Measurements from ENCODE around the gene MST1R.
"Not testable (repeated sequence)": the region's sequence is repeated elsewhere in the genome, so short reads cannot be mapped to it uniquely, and the experiment has no call there.

MST1R gene

DNA sequence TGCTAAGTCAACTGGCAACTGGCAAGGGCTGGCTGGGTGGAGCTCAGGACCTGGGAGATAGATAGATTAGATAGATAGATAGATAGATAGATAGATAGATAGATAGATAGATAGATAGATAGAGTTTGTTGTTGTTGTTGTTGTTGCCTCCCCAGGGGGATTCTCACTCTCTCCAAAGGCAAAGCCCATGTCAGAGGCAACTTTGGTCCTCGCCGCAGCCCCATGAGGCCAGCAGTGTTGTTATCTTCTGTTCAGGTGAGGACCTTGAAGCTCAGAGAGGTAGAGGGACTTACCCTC, 7.4 kb upstream of the MST1R start:
- no peak for DNase-seq

DNA sequence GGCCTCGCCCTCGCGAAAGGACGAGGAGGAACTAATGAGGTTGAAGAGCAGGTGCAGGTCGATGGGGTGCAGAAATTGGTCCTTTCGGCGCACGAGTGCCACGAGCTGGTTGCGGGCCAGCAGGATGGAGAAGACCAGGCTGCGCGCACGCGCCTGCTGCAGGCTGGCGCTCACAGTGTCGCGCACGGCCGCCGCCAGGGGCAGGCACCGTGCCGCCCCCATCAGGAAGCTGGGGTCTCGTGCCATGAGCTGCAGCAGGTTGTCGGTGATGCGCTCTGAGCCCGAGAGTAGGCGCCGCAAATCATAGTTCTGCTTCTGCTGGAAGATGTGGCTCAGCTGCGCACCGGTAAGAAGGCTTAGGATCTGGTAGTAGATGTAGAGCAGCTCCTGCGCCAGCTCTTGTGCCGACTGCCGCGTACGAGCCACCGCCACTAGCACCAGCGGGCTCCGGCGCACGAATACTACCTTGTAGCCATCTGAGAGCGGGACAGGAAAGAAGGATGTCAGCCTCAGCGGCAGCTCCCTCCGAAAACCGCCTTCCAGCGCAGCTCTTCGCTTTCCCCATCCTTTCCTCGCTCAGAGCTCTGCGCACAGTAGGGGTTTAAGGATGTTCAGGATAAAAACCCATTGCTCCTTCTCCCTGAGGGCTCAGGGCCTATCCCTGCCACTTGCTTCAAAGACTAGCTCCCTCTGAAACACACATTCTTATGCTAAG, 6.9 kb upstream of the MST1R start:
- DNase-seq, result no peak

DNA sequence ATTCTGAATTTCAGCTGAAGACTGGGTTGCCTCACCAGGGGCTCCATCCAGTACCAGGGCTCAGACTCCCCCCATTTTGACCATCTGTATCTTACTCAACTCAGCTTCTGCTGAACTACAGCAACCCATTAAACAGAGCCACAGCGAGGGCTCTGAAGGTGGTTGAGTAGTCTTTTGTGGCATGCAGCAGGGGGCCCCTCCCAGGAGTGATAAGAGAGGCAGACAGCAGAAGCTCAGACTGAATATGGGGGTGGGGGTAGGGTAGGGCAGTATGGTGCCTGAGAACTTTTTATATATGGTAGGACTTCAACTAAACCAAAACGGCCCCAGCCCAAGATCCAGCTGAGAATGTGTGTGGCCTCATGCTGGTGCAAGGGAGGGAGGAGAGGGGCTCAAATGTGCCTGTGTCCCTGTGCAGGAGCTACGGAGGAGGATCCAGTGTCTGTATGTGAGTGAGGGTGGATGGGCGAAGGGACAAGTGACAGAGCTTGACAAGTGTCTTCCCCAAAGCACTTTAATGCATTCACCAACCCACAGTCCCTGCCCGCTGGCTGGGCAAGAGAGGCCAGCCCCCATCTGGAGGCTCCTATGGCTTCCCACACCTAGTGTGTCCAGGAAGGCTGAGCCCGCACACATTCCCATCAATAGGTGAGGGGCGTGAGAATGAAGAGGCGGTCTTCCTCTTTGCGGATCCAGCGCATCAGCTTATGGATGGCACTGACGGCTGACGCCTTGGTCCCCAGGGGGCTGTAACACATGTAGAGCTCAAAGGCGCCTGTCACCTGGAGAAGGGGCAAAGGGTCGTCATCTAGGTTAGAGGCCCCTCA, 4.9 kb upstream of the MST1R start:
- DNase-seq, result no peak

DNA sequence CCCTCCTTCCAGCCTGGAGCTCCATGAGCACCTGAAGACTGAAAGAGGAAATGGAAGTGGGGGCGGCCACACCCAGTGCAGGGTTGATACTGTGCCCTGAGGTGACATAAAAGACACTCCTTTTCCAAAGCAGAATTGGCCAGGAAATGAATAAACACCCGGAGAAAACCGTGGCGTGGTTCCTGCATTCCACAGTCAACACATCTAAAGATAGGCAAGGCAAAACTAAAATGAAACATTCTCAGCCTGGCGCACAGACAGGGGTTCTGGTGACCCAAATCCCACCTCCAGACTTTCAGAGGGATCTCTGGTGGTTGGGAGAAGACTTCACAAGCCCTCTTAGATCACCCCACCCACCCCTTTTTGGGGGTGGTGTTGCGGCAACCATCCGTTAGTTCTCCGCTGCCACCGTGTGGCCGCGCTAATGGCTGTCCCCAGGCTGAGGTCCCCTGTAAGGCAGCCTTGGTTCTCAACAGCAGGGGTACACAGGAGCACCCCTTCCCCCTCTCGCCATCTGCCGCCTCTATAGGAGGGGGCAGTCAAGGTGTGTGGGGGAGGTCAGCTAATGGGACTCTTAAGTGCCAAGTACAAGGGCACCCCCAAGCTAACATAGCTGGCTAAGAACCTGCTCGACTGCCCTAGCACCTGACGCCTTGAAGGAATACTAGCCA, 2.5 kb upstream of the MST1R start:
- peak; percentile 45 for DNase-seq

DNA sequence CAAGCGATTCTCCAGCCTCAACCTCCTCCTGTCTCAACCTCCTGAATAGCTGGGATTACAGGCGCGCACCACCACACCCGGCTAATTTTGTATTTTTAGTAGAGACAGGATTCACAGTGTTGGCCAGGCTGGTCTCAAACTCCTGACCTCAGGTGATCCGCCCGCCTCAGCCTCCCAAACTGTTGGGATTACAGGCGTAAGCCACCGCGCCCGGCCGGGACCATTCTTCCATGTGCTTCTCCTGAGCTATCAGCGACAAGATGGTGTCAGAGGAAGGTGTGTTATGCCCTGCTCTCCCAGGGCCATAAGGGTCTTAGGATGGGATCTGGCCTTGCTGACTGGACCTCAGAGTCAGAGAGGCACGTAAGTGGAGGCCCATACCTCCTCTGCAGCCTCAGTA, 775 bp upstream of the MST1R start:
- DNase-seq, result not testable (repeated sequence)

DNA sequence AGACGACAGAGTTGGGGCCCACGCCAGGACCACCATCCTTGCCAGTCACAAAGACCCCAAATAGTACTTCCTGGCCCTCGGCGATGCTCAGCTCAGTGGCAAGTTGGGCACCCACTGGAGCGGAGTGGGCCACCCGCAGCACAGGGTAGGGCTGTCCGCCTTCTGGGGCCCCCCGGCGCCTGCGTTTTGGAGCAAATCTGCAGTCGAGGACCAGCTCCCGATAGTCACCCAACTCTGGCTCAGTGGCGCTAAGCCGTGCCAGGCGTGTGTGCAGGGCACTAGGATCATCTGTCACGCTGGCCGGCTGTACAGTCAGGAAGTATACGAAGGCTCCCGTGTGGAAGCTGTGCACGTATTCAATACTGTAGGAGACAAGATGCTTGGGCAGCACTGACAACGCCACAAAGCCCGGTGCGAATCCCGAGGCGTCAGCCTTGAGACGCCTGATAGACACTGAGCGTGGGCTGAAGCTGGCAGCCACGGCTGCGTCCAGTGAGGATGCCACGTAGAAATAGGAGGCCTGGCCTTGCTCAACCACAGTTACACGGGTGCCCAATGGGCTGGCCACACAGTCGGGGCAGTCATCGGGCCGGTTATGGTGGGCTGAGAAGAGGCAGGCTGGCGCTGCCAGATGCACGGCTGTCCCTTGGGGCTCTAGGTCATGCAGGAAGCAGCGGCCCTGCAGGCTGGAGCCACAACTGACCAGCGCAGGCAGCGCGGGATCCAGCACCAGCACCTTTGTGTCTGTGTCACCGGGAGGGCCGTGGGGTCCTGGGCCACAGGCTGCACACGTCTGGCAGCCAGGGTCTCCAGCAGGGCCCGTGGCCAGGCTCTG, 945 bp downstream of the MST1R start:
- DNase-seq, result no peak

DNA sequence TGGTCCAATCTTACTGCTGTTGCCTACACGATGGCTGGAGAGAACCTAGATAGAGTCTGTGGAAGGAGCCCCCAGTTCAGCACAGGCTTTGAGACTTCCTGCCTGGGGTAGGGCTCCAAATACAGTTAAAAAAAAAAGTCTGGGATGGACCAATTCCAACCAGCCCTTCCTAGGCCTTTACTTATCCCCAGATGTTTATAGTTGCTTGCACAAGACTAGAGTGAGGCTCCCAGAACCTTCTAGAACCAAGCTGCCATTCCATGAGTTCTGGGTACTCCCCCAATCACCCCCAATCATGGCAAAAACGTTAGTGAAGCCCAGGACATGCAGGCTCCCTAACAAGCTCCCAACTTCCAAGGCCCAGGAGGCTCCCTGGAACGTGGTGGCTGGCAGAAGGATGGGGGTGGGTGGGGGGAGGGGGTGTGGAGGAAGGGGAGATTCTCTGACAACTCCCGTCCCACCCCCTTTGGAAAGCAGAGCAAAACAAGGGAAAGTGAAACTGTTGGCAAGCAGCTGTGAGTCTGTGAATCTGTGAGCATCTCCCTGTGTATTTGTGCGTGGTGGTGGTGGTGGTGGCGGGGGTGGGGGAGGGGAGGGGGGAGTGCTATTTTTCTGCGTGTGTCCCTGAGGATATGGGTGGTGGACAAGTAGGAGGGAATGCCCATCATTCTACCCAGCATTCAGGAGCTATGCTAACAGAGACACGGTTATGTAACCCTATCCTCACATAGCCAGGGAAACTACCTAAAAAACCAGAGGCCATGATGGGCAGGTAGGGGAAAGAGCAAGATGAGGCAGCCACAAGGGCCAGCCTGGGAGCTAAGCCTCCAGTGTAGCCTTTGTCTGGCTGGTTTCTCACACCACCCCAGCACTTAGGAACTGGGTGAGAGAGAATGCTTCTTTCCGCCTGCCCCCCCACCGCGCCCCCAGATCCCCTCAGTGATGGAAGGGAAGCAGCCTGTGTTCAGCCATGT, 2.0 kb downstream of the MST1R start:
- DNase-seq, result no peak

DNA sequence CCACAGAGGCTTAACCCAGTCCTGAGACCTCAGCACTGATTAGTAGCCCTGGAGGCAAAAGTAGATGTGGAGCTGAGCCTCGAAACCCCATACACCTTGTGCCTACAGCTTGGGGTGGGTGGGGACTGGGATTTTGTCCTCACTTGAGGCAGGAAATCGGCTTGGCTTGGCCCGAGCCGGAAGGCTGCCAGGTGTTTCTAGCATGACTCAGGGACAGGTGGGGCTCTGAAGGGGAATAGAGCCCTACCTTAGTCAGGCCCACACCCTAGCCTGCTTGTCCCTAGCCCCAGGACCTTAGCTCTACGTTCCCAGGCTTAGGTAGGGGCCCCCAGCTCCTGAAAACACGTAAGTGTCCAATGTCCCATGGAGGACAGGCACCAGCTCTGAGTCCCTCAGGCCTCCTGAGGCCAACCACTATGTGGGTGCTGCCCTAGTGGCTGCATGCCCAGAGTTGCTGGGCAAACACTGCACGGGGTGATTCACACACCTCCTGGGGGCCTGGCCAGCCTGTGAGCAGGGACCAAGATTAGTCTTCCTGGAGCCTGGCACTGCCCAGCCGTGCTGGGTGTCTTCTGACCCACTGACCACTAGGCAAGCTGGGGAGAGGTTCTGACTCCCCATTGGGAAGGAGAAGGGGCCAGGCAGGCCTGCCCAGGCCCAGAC, 3.1 kb downstream of the MST1R start:
- no peak for DNase-seq

DNA sequence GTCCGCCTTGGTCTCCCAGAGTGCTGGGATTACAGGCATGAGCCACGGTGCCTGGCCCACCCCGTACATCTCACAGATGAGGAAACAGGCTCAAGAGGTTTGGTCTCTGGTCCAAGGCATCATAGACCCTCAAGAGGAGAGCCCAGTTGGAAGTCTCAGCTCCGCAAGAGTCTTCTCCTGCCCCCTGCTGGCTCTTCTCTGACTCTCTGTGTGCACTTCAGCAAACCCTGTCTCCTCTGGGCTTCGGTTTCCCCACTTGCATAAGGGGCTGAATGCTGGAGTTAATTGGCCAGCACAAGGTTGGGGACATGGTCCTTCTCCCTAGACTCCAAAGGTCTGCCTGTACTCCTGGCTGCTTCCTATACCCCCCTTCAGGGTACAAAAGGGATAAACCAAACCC, 3.9 kb downstream of the MST1R start:
- no peak for DNase-seq

DNA sequence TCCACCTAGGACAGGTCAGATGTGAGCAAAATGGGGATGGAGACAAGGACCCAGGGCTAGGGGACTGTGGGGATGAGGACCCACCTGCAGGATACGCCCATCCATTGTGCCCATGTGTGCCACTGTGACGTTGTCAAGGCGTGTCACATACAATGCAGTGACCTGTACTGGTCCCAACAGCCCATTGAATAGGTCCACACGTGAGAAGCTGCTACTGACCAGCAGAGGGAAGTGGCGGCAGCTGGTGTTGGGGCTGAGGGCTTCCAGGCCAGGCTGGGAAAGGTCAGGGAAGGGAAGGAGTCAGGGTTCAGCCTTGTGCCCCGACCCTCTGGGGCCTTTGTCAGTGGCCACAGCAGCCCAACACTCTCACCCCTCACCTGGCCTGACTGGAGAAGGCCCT, 4.7 kb downstream of the MST1R start:
- DNase-seq, result no peak

DNA sequence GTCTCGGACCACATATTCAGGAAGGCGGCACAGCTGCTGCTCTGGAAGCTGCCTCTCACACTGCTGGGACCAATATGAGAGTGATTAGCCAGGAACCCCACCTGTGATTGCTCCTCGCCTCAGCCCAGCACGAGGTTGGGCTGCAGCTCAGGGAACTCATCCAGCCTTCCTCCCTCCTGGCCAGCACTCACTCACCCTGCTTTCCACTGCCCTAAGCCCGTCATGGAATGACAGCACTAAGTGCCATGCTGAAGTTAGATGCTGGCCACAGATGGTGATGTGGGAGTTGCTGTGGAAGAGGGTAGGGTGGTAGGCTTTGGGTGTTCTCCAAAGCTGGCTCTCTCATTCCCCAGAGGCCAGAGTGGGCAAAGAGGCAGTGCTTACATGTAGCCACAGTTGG, 7.3 kb downstream of the MST1R start:
- DNase-seq, result no peak

DNA sequence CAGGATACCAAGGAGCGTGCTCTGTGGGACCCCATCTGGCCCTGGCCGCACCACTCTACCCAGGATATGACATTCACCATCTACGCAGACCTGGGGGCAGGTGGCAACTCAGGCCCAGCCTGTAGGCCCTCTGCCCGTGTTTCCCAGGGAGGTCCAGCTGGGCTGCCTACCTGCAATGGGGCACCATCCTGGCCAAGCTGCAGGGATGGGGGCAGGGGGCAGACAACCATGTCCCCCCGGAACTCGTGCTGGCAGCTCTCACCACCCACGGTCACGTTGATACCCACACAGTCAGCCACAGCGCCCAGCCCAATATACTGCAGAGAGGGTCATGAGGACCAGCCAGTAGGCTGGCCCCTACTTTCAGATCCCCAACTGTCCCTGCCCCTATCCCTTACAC, 7.9 kb downstream of the MST1R start:
- no peak for DNase-seq

DNA sequence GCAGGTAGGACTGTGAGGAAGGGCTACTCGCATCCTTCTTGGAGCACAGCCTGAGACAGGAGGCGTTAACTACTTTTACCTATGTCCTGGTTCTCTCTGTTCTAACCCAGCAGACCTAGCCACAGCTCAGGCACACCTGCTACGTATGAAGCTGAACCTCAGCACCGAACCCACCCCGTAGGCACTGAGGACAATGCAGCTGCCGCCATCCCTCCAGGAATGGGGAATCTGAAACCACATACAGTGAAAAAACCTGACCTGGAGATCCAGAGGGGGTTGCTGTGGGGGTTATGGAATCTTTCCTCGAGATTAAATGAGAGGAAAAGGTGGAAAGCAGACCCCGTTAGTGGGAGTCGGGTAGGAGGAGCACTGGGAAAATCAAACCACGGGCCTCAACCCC, 14.4 kb downstream of the MST1R start:
- DNase-seq, result no peak

DNA sequence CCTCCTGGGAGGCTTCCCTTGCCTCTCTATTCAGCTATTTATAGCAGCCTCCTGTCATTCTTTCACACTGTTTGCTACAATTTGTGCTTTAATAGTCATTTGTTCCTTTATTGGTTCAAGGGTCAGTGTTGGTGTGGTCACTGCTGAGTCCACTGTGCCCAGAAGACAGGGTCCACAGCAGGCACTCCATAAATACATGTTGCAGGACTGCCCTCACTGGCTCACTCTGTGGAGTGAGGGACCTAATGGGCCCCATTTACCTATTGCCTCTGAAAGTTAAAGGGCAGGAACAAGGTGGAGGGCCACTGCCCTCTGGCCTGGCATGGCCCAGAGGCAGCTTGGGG, 16.8 kb downstream of the MST1R start:
- DNase-seq, result no peak

DNA sequence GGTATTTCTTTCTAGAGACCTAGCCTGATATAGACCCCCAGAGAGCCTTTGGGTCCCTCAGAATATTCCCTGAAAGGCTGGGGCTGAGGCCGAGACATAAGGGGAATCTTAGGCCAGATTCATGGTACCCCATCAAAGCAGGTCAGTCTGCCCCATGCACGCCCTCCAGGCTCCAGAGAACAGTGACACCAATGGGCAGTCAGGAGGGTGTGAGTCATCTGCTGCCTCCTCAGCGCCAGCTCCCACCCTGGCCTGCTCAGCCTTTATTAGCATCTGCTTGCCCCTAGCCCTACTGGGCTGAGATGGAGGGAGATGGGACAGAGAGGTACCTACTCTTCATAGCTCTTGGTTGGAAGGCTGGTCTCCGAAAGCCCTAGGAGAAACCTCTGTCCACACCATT, 19.7 kb downstream of the MST1R start:
- DNase-seq, result no peak

DNA sequence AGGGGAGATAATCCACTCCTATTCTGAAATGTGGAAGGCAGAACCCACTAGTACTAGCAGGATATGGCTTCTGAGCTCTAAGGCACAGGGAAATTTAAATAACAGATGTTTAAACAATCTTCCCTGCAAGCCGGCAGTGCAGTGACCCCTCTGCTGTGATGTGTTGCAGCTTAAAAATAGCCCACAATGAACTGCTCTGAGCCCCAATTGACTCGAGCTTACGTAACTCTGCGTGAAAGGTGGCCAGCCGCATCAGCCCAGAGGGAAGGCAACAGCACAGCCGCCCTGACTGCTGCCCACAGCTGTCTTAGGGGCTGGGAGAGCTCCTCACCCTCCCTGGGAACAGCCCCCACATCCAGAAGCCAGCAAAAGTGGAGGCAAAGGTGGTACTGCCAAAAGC, 21.5 kb downstream of the MST1R start:
- no peak for DNase-seq

DNA sequence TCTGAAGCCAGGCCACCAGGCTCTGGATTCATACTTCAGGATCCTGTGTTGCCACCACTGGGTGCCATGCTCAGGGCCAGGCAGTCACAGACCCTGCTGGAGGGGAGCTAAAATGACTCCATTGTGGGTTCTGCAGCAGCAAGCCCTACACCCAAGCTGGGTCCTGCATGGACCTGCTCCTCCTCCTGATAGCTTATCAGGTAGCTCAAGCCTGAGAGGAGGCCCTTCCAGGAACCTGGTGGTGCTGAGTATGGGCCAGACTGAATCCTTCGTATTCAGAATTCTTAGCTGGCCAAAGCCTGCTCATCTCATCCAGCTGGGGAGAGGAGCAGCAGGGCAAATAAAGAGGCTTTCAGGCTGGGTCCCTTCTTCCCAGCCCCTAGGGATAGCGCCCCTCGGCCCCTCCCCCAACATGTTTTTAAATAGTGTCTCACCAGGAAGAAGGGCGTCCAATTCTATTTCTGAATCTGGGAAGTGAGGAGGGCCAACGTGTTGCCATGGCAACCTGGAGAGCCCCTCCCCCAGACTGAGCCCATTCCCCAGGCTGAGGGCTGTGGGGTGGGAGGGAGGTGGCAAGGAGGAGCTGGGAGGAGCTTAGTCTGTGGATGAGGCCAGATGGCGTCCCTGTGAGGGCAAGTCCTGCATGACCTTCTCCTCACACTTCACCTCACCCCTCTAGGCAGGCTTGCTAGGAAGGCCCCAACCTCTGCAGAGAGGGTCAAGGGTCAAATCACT, 22.9 kb downstream of the MST1R start:
- no peak for DNase-seq

DNA sequence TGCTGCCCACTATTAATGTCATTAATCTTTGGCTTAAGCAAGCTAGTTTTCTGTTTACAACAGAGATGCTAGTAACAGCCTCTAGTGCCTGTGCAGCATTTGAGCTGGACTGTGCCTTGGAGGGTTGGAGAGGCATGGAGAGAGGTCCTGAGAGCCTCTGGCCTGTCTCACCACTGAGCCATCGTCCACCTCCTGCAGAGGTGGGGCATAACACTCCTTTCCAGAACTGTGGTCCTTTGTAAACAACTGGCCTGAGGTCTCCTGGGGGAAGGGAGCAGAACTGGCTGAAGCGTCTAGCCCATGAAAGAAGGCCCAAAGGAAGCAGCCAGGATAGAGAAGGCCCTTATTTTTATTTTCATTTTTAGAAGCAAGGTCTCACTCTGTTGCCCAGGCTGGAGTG, 24.0 kb downstream of the MST1R start:
- no peak for DNase-seq

DNA sequence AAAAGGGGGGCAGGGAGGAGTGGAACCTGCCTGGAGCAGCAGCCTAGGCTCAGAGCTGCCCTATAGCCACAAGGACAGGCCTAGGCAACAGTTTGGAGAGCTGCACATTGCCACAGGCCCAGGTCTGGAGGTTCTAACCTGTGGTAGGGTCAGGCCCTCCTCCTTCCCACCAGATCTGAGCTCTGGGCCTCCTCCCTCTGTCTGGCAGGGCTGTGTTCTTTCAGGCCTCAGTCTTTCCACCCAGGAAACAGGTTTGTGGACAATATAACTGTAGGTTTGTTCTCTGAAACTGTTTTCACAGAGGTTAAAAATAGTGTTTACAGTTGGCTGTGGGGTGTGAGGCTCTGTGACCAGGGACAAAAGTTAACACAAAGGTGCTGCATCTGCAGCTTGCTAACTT, 25.0 kb downstream of the MST1R start:
- DNase-seq, result no peak

DNA sequence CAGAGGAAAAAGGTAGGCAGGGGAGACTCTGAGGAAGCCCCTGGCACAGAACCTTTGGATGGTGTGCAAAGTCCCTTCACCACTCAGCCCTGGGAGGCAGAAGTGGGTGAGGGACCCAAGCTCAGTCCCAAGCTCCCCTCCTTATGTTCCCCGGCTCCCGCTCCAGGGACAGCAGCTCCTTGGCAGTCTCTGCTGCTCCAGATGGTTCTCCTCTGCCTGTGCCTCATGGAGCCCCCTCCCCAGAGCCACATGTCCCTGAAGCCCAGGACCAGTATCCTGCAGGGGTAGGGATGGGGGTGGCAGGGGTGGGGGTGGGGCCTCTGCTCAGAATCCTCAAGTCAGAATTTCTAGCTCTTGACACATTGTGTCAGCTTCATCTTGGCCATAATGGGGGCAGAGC, 26.0 kb downstream of the MST1R start:
- no peak for DNase-seq

DNA sequence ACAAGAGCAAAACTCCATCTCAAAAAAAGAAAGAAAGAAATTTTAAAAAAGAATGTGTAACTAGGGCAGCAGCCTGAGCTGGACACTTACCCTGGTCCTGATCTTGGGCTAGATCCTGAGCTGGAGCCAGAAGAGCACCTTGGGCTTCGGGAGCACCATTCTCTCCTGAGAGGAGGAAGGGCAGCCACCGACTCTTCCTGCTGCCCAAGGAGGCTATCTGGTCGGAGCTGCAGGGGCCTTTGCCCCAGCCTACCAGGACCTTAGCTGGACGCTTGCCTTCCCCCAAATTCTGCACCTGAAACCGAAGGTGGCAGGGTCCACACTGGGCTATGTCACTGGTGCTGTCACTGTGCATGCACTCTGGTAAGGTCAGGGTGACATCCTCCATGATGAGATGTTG, 27.1 kb downstream of the MST1R start:
- DNase-seq, result no peak

Measured in fibroblast of skin of right quadriceps (primary cell).